HG03378 (cell line): Measurements from ENCODE around the gene LHFPL2.

Experiments used
- ATAC-seq: cut with Tn5 transposase; IDR thresholded peaks from one replicate; pipeline ENCODE4 v1.9.1; 2021; ENCODE audit warnings: mild to moderate bottlenecking, moderate library complexity; ENCODE audit not compliant: unreplicated experiment

The LHFPL2 gene

DNA sequence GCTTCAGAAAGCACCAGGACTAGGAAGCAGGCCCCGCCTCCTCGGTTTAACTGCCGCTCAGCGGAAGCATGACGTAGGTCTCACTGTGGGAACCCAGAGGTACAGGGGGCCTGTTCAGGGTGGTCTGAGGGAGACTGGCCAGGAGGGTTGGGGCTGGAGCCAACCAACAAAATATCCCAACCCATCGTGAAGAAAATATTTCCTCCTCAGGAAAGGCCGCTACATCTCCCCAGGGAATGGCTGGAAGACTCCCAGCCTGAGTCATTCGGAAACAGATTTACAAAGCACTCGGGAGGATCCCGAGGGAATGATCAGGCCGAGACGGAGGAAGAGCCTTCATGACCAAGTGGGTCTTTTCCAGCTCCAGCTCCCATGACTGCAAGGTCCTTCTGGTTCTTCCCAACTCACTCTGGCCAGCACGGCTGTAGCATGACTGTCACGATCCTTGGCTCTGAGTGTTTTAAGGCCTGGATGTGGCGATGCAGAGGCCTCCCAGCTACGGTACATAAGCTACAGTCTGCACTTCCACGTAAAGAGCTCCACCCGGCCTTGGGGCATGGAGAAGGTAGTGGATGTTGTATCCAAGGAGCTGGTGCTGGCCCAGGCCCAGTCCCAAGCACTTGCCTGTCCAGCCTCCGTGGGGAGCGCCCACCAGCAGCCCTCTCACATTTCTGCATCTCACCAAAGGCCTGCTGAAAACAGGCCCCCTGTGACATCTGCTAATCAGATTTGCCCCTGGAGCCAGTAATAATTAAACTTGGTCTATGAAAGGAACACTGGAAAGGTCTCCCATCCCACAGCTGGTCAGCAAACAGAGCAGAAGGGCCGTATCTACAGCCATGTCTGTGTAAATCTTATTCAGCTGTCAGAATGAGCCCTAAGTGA, 100.6 kb downstream of the LHFPL2 start:
- ATAC-seq = no peak

DNA sequence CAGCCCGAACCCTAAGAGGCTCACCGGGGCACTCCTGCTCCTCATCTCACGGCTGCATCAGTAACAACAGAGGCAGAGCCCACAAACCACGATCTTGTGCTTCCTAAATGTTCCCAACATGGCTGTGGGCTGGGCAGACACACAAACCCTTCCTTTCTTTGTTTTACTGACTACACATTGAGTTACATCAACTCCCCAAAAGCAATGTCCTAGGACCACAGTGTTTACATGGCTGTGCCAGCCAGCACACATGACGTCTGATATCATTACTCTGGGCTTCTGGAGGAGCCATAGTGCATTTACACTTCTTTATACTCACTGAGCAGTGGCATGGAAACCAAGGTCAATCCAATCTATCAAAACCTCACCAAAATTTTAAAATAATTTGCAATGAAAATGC, 101.4 kb downstream of the LHFPL2 start:
- ATAC-seq = no peak

DNA sequence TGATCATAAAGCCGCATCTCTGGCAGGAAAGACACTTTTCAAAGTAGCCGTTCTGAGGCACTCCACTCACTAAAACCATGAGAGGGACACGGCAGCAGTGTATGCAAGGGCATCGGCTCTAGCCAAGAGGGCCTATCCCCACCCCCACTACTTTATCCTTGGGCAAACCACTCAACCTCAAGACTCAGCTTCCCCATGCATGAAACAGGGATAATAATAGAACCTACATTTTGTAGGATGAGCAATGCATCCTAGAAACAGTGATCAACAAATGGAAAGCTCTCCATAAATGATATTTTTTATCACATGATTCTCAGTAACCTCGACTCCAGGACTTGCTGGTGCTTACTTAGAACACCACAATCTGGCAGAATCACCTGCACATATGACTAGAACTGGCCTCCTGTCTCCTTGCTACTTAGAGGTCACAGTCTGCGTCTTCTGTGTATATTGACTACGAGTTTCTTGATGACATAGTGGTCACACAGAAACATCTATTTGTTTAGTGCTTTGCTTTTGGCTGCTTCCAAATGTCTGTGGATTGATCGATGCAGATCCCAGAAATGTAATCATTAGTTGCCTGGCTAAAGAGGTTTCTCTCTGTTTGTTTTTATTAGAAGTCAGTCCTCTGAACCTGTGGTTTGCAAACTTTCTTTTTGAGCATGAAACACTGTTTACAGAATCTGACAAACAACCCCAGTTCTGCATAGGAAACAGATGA, 102.1 kb downstream of the LHFPL2 start:
- ATAC-seq = no peak

DNA sequence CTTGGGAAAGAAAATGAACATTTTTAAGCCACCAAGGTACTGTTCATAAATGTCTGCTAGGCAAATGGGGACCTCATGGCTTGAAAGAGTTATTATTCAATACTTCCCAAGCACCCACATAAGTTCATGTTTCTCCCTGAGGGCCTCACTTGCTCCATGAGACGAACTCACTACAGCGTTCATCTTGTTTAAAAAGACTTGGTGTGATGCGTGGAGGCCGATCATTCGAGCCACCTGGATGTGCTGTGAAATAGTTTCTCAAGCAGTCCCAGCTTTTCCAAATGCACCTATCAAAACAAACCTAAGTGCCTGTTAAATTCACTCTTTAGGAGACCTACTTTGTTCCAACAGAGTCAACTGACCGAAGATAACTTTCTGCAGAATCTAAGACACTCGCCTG, 103.2 kb downstream of the LHFPL2 start:
- ATAC-seq = no peak

DNA sequence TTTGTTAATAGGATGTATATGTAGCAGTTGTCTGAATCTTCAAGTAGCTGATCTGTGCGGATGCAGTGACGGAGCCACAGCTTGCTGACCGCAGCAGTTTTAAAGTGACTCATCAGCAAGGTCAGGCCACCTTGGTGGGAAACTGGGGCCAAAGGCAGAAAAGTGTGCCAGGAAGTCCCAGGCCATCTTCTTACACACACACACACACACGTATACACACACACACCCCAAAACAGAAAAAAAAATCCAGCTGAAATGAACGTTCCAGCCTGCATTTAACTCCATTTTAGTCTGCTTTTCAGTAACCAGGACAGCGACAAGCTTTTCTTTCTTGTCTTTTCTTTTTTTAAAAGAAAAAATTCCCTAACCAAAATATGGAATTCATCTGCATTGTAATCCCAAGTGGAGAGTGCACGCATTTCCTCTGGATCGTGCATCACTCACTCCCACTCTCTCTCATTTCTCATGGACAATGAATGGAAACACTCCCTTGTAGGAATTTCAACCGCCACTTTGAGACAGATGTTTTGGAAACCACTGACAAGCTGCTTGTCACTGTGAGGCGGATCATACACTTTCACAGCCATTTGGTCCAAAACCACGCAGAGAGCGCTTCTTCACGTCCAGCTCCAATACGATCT, 103.9 kb downstream of the LHFPL2 start:
- no peak for ATAC-seq

DNA sequence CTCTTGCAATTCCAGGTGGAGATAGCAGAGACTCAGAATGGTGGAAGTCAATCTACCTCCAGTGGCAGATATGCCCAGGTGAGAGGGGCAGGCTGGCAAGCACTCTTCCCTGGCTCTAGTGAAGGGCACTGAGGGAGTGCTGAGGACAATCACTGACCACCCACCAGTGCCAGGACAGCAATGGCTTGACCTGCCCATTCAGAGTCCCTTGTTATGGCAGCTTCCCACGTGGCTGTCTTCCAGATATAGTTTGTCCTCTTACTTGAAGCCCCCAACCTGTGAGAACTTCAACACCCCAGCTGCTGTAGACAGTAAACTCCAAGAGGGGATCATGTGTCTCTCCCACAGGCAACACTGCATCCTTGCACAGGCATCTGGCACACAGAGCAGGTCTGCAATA, 104.7 kb downstream of the LHFPL2 start:
- ATAC-seq = no peak

- ATAC-seq = no peak
Measured at GRCh38 chr5:78543292-78543691, 105.3 kb downstream of the LHFPL2 start.

GRCh38 chr5:78542321-78542840, 106.2 kb downstream of the LHFPL2 start:
- ATAC-seq = no peak

- ATAC-seq = no peak
Measured at GRCh38 chr5:78541086-78541654, 107.4 kb downstream of the LHFPL2 start.

- no peak for ATAC-seq
Measured at GRCh38 chr5:78540335-78541085, 108.1 kb downstream of the LHFPL2 start.

- no peak for ATAC-seq
Measured at GRCh38 chr5:78538240-78538850, 110.2 kb downstream of the LHFPL2 start.

DNA sequence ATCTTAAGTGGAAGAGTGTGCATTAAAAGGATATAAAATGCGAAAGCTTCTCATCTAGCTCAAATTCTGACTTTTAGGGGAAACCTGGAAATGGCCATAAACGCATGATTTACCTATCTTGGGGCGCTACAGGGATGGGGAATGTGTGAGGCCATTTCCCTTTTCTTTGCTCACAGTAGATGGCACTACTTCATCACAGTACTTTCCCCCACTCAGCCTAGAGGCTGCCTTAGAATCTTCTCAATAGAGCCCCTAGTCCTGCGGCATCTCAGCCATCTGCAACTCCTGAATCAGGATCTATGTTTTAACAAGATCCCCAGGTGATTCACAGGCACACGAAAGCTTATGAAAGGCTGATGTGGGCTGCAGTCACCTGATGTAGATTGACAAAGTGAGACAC, 110.8 kb downstream of the LHFPL2 start:
- ATAC-seq = no peak

DNA sequence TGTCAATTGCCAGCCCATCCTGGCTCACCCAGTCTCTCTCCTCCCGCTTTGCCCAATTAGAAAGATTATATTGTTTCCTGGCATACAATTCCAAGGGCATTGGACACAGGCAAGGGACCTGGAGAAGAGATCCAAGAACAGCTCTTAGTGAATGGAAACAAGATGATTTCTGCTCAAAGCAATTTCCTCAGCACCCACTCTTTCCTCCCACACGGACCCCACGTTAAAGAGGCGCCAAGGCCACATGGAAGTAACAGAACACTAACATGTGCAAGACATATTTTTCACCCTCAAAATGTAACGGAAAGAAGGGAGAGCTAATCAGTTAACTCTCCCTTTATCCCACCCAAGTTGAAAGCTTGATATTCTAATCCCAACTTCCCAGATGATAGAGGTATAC, 111.2 kb downstream of the LHFPL2 start:
- ATAC-seq = no peak

- no peak for ATAC-seq
Measured at GRCh38 chr5:78536661-78537196, 111.8 kb downstream of the LHFPL2 start.

- ATAC-seq = no peak
Measured at GRCh38 chr5:78534905-78535200, 113.7 kb downstream of the LHFPL2 start.

- ATAC-seq = no peak
Measured at GRCh38 chr5:78534148-78534904, 114.2 kb downstream of the LHFPL2 start.

DNA sequence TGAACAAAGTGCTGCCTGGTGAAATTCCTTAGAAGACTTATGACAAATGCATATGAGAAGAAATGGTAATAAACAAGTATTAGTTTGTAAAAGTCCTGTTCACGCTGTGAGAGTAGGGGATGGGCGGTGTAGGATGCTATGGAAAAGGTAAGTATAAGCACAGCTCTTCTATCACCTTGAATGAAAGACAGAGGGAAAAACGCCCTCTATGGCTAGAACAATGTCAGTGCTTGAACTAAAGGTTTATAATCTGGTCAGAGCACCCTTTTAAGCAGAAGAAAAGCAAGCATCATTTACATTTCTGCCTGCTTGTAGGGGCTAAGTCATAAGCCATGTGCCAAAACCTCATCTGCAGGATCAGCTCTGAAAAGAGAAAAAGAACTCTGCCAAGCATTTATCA, 115.2 kb downstream of the LHFPL2 start:
- ATAC-seq = no peak

DNA sequence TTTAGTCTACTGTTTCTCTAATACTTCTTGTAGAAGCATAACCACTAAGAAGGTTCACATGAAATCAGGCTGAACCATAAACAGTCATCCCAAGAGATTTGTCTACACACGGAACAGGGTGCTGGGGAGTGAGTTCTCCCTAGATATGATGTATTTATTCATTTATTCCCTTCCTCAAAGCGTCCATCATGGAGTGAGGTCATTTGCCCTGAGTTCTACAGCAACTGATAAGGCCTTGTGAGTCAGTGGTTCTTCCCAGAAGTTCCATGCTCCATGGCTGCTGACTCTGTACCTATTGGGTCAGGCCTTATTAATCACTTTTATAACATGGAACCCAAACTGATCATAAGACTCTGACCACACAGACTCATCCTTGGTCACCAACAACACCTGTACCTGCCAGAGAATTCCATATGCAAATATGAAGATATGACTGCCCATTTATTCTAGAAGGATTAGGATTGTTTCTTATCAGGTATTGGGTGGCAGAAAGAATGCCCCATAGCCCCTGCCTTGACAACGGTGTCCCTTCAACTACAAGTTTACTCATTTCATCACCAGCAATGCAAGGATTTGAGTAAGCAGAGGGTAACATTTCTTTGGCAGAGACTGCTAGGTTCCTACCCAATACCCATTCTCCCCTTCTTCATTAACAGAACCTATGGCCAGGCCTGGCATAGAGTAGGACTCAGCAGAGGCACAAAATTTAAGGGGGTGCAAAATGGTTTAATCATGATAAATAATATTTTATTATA, 118.1 kb downstream of the LHFPL2 start:
- no peak for ATAC-seq

- ATAC-seq = no peak
Measured at GRCh38 chr5:78527925-78528324, 120.6 kb downstream of the LHFPL2 start.
